ENCODE data around the gene LTA.

- no peak for TF ChIP-seq CTCF (conservative IDR thresholded peaks at IDR 0.05 in 1 of 2, IDR thresholded peaks at IDR 0.05 in 1 of 2; ENCODE audit: low read depth in 1 of 2, low read length in 2 of 2)
- no peak for TF ChIP-seq EZH2 (IDR thresholded peaks at IDR 0.05; ENCODE audit: low read length, missing control alignments)
Measured at GRCh38 chr6:31573239-31574105, 1.4 kb downstream of the LTA start.

Measured in fibroblast of lung (primary cell).